ENCODE data around the gene LAMTOR5.
A peak's percentile ranks its signal among the peaks of the same experiment; 100 is the strongest.

The LAMTOR5 gene

DNA sequence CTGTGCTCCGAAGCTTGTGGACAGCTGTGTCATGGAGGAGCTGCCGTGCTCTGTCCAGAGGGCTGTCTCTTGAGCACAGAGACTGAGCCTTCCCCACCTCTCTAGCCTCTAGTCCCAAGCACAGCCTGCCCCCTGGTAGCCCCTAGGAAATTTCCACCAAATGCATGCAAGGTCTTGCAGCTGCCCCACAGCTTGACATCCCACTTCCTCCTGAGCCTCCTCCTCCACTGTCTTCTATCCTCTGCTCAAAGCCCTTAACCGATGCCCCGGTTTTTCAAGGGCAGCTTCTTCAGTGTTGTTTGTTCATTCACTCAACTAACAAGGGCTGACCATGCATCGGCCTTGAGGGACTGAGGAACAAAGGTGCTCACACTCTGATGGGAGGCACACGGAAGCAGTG lies 22.9 kb upstream of the LAMTOR5 start:
- H2BK15ac ChIP-seq (ENCODE audit: low read length), result no peak overlapping the region
- no peak overlapping the region for H3K9ac ChIP-seq (ENCODE audit: low read depth, low read length, poor library complexity)
- no peak overlapping the region for H2AFZ ChIP-seq (ENCODE audit: low read length)
- no peak overlapping the region for H3K14ac ChIP-seq (ENCODE audit: low read length)
- no peak overlapping the region for H4K91ac ChIP-seq (ENCODE audit: low read depth, low read length, poor library complexity)
- H2BK120ac ChIP-seq (ENCODE audit: low read depth, low read length), result no peak overlapping the region
- H3K4me3 ChIP-seq (ENCODE audit: low read length in 2 of 2), result no peak overlapping the region
- no peak overlapping the region for H2BK5ac ChIP-seq (ENCODE audit: low read length)
- no peak overlapping the region for H2BK12ac ChIP-seq (ENCODE audit: low read length)
- no peaks in the 10 kb centered on the region for H3K36me3 ChIP-seq (replicated peaks in 1 of 2; ENCODE audit: control insufficient read depth in 2 of 2, insufficient read depth in 2 of 2, low read length in 2 of 2)
- no peaks in the 10 kb centered on the region for H3K9me3 ChIP-seq (replicated peaks in 1 of 2; ENCODE audit: control insufficient read depth in 2 of 2, insufficient read depth in 1 of 2, low read depth in 1 of 2, low read length in 2 of 2)
- no peak overlapping the region for H4K8ac ChIP-seq (ENCODE audit: low read depth, low read length)
- no peak overlapping the region for H3K18ac ChIP-seq (ENCODE audit: low read length)
- H3K23ac ChIP-seq (ENCODE audit: low read depth, low read length, poor library complexity), result no peak overlapping the region
- H2AK5ac ChIP-seq (ENCODE audit: low read depth, low read length), result no peak overlapping the region
- no peak overlapping the region for H3K4me2 ChIP-seq (ENCODE audit: insufficient read depth, low read length, poor library complexity, severe bottlenecking)
- H3K27ac ChIP-seq (replicated peaks; ENCODE audit: low read length), result no peak overlapping the region
- H3K27me3 ChIP-seq (ENCODE audit: control insufficient read depth in 3 of 3, insufficient read depth in 3 of 3, low read depth in 1 of 3, low read length in 3 of 3), result peaks cover 0 to 46% (median 0%) of the 10 kb centered on the region in 3 experiments
- no peaks in the 10 kb centered on the region for H3K79me1 ChIP-seq (ENCODE audit: low read depth, low read length)
- DNase-seq (ENCODE audit: low spot score), result no peak
- H3K4ac ChIP-seq (ENCODE audit: low read length), result no peak overlapping the region
- H3K4me1 ChIP-seq (ENCODE audit: control insufficient read depth in 2 of 2, insufficient read depth in 1 of 2, low read depth in 1 of 2, low read length in 2 of 2), result peaks cover 0 to 9% of the 10 kb centered on the region in 2 donors
- whole genome bisulfite sequencing, 2 donors (ENCODE audit: extremely low coverage in 2 of 2, insufficient read length in 2 of 2, insufficient replicate concordance in 1 of 2), result no CpG with 5 or more reads among the region's 6 CpGs

DNA sequence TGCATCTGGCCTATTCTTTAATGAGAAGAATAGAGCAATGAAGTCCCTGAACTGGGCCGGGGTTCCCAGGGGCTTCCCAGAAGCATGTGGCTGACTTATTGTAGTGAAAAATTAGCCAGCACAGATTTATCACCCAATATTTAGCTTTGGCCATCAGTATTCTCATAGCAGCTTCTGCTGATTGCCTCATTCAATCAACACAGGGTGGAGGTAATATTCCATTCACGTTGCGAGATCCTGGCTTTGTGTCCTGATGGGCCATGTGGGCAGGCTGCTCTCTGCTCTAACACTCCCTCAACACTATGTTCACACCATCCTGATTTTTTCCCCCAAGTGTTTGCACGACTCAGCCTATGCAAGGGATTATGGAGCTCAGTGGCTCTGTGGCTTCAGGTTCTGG lies 21.5 kb upstream of the LAMTOR5 start:
- Histone ChIP-seq H3K4me3 (ENCODE audit: low read length in 2 of 2) (no peak overlapping the region), H3K4ac (ENCODE audit: low read length) (no peak overlapping the region), H3K23ac (ENCODE audit: low read depth, low read length, poor library complexity) (no peak overlapping the region), H3K36me3 (replicated peaks in 1 of 2; ENCODE audit: control insufficient read depth in 2 of 2, insufficient read depth in 2 of 2, low read length in 2 of 2) (no peaks in the 10 kb centered on the region), H3K18ac (ENCODE audit: low read length) (no peak overlapping the region), H3K4me1 (ENCODE audit: control insufficient read depth in 2 of 2, insufficient read depth in 1 of 2, low read depth in 1 of 2, low read length in 2 of 2) (peaks cover 0 to 7% of the 10 kb centered on the region in 2 donors), H3K27ac (replicated peaks; ENCODE audit: low read length) (no peak overlapping the region), H3K9ac (ENCODE audit: low read depth, low read length, poor library complexity) (no peak overlapping the region), H2BK12ac (ENCODE audit: low read length) (no peak overlapping the region), H3K9me3 (replicated peaks in 1 of 2; ENCODE audit: control insufficient read depth in 2 of 2, insufficient read depth in 1 of 2, low read depth in 1 of 2, low read length in 2 of 2) (no peaks in the 10 kb centered on the region), H2AFZ (ENCODE audit: low read length) (no peak overlapping the region), H3K79me1 (ENCODE audit: low read depth, low read length) (no peaks in the 10 kb centered on the region), H2BK120ac (ENCODE audit: low read depth, low read length) (no peak overlapping the region), H2BK15ac (ENCODE audit: low read length) (no peak overlapping the region), H3K4me2 (ENCODE audit: insufficient read depth, low read length, poor library complexity, severe bottlenecking) (no peak overlapping the region), H3K14ac (ENCODE audit: low read length) (no peak overlapping the region), H2AK5ac (ENCODE audit: low read depth, low read length) (no peak overlapping the region), H2BK5ac (ENCODE audit: low read length) (no peak overlapping the region), H3K27me3 (ENCODE audit: control insufficient read depth in 3 of 3, insufficient read depth in 3 of 3, low read depth in 1 of 3, low read length in 3 of 3) (peaks cover 0 to 43% (median 0%) of the 10 kb centered on the region in 3 experiments), H4K91ac (ENCODE audit: low read depth, low read length, poor library complexity) (no peak overlapping the region), H4K8ac (ENCODE audit: low read depth, low read length) (no peak overlapping the region)
- no peak for DNase-seq (ENCODE audit: low spot score)
- WGBS, 2 donors (ENCODE audit: extremely low coverage in 2 of 2, insufficient read length in 2 of 2, insufficient replicate concordance in 1 of 2), result no CpG with 5 or more reads among the region's 4 CpGs

GRCh38 chr1:110426854-110427253 lies 19.4 kb upstream of the LAMTOR5 start:
- no peak overlapping the region for H3K4me2 ChIP-seq (ENCODE audit: insufficient read depth, low read length, poor library complexity, severe bottlenecking)
- no peak overlapping the region for H4K91ac ChIP-seq (ENCODE audit: low read depth, low read length, poor library complexity)
- WGBS, 2 donors (ENCODE audit: extremely low coverage in 2 of 2, insufficient read length in 2 of 2, insufficient replicate concordance in 1 of 2), result no CpG with 5 or more reads among the region's 4 CpGs
- H2BK120ac ChIP-seq (ENCODE audit: low read depth, low read length), result no peak overlapping the region
- no peak overlapping the region for H3K23ac ChIP-seq (ENCODE audit: low read depth, low read length, poor library complexity)
- H3K36me3 ChIP-seq (replicated peaks in 1 of 2; ENCODE audit: control insufficient read depth in 2 of 2, insufficient read depth in 2 of 2, low read length in 2 of 2), result no peaks in the 10 kb centered on the region
- H3K14ac ChIP-seq (ENCODE audit: low read length), result no peak overlapping the region
- H2AFZ ChIP-seq (ENCODE audit: low read length), result no peak overlapping the region
- no peak for DNase-seq (ENCODE audit: low spot score)
- no peak overlapping the region for H3K27ac ChIP-seq (replicated peaks; ENCODE audit: low read length)
- H3K79me1 ChIP-seq (ENCODE audit: low read depth, low read length), result no peaks in the 10 kb centered on the region
- H2BK5ac ChIP-seq (ENCODE audit: low read length), result no peak overlapping the region
- H2AK5ac ChIP-seq (ENCODE audit: low read depth, low read length), result no peak overlapping the region
- H3K4me1 ChIP-seq (ENCODE audit: control insufficient read depth in 2 of 2, insufficient read depth in 1 of 2, low read depth in 1 of 2, low read length in 2 of 2), result no peaks in the 10 kb centered on the region
- no peak overlapping the region for H3K4ac ChIP-seq (ENCODE audit: low read length)
- H3K9ac ChIP-seq (ENCODE audit: low read depth, low read length, poor library complexity), result no peak overlapping the region
- H3K27me3 ChIP-seq (ENCODE audit: control insufficient read depth in 3 of 3, insufficient read depth in 3 of 3, low read depth in 1 of 3, low read length in 3 of 3), result peaks cover 0 to 45% (median 0%) of the 10 kb centered on the region in 3 experiments
- no peak overlapping the region for H2BK12ac ChIP-seq (ENCODE audit: low read length)
- no peak overlapping the region for H2BK15ac ChIP-seq (ENCODE audit: low read length)
- H4K8ac ChIP-seq (ENCODE audit: low read depth, low read length), result no peak overlapping the region
- no peak overlapping the region for H3K4me3 ChIP-seq (ENCODE audit: low read length in 2 of 2)
- H3K18ac ChIP-seq (ENCODE audit: low read length), result no peak overlapping the region
- H3K9me3 ChIP-seq (replicated peaks in 1 of 2; ENCODE audit: control insufficient read depth in 2 of 2, insufficient read depth in 1 of 2, low read depth in 1 of 2, low read length in 2 of 2), result no peaks in the 10 kb centered on the region

- Histone ChIP-seq H4K91ac (ENCODE audit: low read depth, low read length, poor library complexity) (no peak overlapping the region), H3K79me1 (ENCODE audit: low read depth, low read length) (no peaks in the 10 kb centered on the region), H3K4ac (ENCODE audit: low read length) (no peak overlapping the region), H2BK5ac (ENCODE audit: low read length) (no peak overlapping the region), H3K9ac (ENCODE audit: low read depth, low read length, poor library complexity) (no peak overlapping the region), H3K18ac (ENCODE audit: low read length) (peak overlapping the region; percentile 14), H2AFZ (ENCODE audit: low read length) (no peak overlapping the region), H3K9me3 (replicated peaks in 1 of 2; ENCODE audit: control insufficient read depth in 2 of 2, insufficient read depth in 1 of 2, low read depth in 1 of 2, low read length in 2 of 2) (no peaks in the 10 kb centered on the region), H3K27ac (replicated peaks; ENCODE audit: low read length) (no peak overlapping the region), H3K27me3 (ENCODE audit: control insufficient read depth in 3 of 3, insufficient read depth in 3 of 3, low read depth in 1 of 3, low read length in 3 of 3) (peaks cover 0 to 39% (median 0%) of the 10 kb centered on the region in 3 experiments), H2AK5ac (ENCODE audit: low read depth, low read length) (no peak overlapping the region), H2BK120ac (ENCODE audit: low read depth, low read length) (no peak overlapping the region), H2BK15ac (ENCODE audit: low read length) (no peak overlapping the region), H2BK12ac (ENCODE audit: low read length) (no peak overlapping the region), H3K4me3 (ENCODE audit: low read length in 2 of 2) (no peak overlapping the region), H3K4me1 (ENCODE audit: control insufficient read depth in 2 of 2, insufficient read depth in 1 of 2, low read depth in 1 of 2, low read length in 2 of 2) (no peaks in the 10 kb centered on the region), H3K23ac (ENCODE audit: low read depth, low read length, poor library complexity) (no peak overlapping the region), H3K4me2 (ENCODE audit: insufficient read depth, low read length, poor library complexity, severe bottlenecking) (no peak overlapping the region), H4K8ac (ENCODE audit: low read depth, low read length) (no peak overlapping the region), H3K14ac (ENCODE audit: low read length) (no peak overlapping the region), H3K36me3 (replicated peaks in 1 of 2; ENCODE audit: control insufficient read depth in 2 of 2, insufficient read depth in 2 of 2, low read length in 2 of 2) (no peaks in the 10 kb centered on the region)
- WGBS, 2 donors (ENCODE audit: extremely low coverage in 2 of 2, insufficient read length in 2 of 2, insufficient replicate concordance in 1 of 2), result no CpG with 5 or more reads among the region's 9 CpGs
- DNase-seq (ENCODE audit: low spot score), result no peak
These were observed 18.2 kb upstream of the LAMTOR5 start for GRCh38 chr1:110425612-110426152.
